Measurements from ENCODE around the gene CREM.

CREM gene

DNA sequence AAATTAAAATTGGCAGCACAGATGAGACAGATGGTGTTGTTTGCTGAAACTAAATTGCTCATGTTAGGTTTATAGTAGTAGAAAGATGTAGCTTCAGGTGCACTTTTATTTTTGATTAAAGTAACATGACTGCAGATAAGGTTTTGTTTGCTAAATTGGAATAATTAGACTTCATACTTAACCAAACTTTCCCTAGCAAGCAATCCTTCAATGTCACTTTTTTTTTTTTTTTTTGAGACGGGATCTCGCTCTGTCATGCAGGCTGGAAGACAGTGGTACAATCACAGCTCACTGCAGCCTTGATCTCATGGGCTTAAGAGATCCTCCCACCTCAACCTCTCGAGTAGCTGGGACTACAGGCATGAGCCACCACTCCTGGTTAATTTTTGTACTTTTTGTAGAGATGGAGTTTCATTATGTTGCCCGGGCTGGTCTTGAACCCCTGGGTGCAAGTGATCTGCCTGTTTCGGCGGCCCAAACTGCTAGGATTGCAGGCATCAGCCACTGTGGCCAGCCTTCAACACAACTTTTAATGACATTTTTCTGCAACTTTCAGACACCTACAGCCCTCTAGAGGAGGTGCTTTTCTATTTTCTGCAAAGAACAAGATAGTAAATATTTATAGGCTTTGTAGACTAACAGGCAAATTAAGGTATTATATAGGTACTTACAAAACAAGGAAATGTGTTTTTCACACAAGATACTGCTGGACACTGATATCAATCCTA, 124.9 kb downstream of the CREM start:
- H3K4me3 ChIP-seq (replicated peaks; ENCODE audit: insufficient read depth, low read length): no peak overlapping the region
- no peaks in the 10 kb centered on the region for H3K27me3 ChIP-seq (ENCODE audit: insufficient read depth, poor library complexity, severe bottlenecking)
- no peak for DNase-seq (ENCODE audit: low read depth in 1 of 2, low spot score in 1 of 2)
- no peak overlapping the region for H3K27ac ChIP-seq (replicated peaks)
- TF ChIP-seq GABPA (IDR thresholded peaks at IDR 0.05; ENCODE audit: low read depth) (no peak), SPI1 (IDR thresholded peaks at IDR 0.05; ENCODE audit: borderline replicate concordance, low read depth) (no peak), POLR2AphosphoS5 (IDR thresholded peaks at IDR 0.05; ENCODE audit: low read depth) (no peak)
- TF ChIP-seq, protein P1, sequence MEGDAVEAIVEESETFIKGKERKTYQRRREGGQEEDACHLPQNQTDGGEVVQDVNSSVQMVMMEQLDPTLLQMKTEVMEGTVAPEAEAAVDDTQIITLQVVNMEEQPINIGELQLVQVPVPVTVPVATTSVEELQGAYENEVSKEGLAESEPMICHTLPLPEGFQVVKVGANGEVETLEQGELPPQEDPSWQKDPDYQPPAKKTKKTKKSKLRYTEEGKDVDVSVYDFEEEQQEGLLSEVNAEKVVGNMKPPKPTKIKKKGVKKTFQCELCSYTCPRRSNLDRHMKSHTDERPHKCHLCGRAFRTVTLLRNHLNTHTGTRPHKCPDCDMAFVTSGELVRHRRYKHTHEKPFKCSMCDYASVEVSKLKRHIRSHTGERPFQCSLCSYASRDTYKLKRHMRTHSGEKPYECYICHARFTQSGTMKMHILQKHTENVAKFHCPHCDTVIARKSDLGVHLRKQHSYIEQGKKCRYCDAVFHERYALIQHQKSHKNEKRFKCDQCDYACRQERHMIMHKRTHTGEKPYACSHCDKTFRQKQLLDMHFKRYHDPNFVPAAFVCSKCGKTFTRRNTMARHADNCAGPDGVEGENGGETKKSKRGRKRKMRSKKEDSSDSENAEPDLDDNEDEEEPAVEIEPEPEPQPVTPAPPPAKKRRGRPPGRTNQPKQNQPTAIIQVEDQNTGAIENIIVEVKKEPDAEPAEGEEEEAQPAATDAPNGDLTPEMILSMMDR (IDR thresholded peaks at IDR 0.05; ENCODE audit: insufficient read depth, low read length): no peak
- TF ChIP-seq, protein P2, sequence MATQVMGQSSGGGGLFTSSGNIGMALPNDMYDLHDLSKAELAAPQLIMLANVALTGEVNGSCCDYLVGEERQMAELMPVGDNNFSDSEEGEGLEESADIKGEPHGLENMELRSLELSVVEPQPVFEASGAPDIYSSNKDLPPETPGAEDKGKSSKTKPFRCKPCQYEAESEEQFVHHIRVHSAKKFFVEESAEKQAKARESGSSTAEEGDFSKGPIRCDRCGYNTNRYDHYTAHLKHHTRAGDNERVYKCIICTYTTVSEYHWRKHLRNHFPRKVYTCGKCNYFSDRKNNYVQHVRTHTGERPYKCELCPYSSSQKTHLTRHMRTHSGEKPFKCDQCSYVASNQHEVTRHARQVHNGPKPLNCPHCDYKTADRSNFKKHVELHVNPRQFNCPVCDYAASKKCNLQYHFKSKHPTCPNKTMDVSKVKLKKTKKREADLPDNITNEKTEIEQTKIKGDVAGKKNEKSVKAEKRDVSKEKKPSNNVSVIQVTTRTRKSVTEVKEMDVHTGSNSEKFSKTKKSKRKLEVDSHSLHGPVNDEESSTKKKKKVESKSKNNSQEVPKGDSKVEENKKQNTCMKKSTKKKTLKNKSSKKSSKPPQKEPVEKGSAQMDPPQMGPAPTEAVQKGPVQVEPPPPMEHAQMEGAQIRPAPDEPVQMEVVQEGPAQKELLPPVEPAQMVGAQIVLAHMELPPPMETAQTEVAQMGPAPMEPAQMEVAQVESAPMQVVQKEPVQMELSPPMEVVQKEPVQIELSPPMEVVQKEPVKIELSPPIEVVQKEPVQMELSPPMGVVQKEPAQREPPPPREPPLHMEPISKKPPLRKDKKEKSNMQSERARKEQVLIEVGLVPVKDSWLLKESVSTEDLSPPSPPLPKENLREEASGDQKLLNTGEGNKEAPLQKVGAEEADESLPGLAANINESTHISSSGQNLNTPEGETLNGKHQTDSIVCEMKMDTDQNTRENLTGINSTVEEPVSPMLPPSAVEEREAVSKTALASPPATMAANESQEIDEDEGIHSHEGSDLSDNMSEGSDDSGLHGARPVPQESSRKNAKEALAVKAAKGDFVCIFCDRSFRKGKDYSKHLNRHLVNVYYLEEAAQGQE (IDR thresholded peaks at IDR 0.05; ENCODE audit: insufficient replicate concordance, low read depth): no peak

DNA sequence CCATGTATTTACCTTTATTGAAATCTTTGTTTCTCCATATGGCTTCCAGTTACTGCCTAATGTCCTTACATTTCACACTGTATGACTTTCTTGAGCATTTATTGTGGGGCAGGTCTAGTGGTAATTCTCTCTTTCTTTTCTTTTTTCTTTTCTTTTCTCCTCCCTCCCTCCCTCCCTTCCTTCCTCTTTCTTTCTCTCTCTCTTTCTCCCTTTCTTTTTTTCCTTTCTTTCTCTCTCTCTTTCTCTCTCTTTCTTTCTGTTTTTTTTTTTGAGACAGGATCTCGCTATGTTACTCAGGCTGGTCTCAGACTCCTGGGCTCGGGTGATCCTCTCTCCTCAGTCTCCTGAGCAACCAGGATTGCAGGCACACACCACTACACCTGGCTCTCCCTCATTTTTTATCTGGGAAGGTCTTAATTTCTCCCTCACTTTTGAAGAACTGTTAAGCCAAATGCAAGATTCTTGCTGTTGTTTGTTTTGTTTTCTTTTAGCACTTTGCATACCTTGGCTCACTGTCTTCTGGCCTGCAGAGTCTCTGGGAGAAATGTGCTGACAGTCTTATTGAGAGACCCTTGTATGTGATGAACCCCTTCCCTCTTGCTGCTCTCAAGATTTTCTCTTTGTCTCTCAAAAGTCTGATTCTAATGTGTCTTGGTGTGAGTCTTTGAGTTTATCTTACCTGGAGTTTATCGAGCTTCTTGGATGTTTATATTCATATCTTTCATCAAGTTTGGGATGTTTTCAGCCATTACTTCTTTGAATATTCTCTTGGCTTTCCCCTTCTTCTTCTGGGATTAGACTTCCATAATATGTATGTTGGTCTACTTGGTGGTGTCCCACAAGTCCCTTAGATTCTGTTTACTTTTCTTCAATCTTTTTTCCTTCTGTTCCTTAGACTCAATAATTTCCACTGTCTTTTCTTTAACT, 130.7 kb downstream of the CREM start:
- Histone ChIP-seq H3K27ac (replicated peaks) (no peak overlapping the region), H3K4me3 (replicated peaks; ENCODE audit: insufficient read depth, low read length) (no peak overlapping the region), H3K27me3 (ENCODE audit: insufficient read depth, poor library complexity, severe bottlenecking) (no peaks in the 10 kb centered on the region)
- DNase-seq (ENCODE audit: low read depth in 1 of 2, low spot score in 1 of 2): no peak
- TF ChIP-seq, protein P2 (IDR thresholded peaks at IDR 0.05; ENCODE audit: insufficient replicate concordance, low read depth): no peak
- TF ChIP-seq, protein P1 (IDR thresholded peaks at IDR 0.05; ENCODE audit: insufficient read depth, low read length): no peak
- TF ChIP-seq SPI1 (IDR thresholded peaks at IDR 0.05; ENCODE audit: borderline replicate concordance, low read depth) (no peak), GABPA (IDR thresholded peaks at IDR 0.05; ENCODE audit: low read depth) (no peak), POLR2AphosphoS5 (IDR thresholded peaks at IDR 0.05; ENCODE audit: low read depth) (no peak)

DNA sequence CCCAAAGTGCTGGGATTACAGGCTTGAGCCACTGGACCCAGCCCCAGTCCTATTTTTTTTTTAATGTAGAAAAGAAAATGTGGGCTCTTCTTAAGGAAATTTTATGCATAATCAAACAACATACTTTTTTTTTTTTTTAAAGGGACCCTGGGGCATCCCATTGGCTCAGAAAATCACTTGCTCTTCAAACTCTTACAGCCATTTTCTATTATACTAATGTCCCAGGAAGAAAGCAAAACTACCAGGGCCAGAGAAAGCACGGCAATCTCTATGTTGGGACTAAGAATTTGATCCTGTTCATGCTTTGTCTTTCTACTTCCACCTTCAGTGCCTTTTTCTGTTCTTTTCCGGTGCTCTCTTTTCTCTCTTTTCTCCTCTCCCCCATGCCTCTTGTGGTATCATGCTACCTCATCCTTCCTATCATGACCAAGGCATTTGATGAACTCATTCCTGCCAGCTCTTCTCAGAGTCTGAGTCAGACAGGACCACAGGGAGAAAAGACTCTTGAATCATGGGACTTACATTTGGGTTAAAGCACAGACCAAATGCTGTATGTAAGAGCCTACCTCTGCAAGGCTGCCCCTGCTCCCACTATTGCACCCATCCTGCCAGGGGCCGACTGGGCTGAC, 133.2 kb downstream of the CREM start:
- Histone ChIP-seq H3K27me3 (ENCODE audit: insufficient read depth, poor library complexity, severe bottlenecking) (no peaks in the 10 kb centered on the region), H3K27ac (replicated peaks) (no peak overlapping the region), H3K4me3 (replicated peaks; ENCODE audit: insufficient read depth, low read length) (no peak overlapping the region)
- DNase-seq (ENCODE audit: low read depth in 1 of 2, low spot score in 1 of 2): no peak
- TF ChIP-seq GABPA (IDR thresholded peaks at IDR 0.05; ENCODE audit: low read depth) (no peak), POLR2AphosphoS5 (IDR thresholded peaks at IDR 0.05; ENCODE audit: low read depth) (no peak), SPI1 (IDR thresholded peaks at IDR 0.05; ENCODE audit: borderline replicate concordance, low read depth) (no peak)
- TF ChIP-seq, protein P1 (IDR thresholded peaks at IDR 0.05; ENCODE audit: insufficient read depth, low read length): no peak
